Measurements from ENCODE around the gene PPIC.
"Not testable (repeated sequence)": the region's sequence is repeated elsewhere in the genome, so short reads cannot be mapped to it uniquely, and the experiment has no call there.

PPIC gene

DNA sequence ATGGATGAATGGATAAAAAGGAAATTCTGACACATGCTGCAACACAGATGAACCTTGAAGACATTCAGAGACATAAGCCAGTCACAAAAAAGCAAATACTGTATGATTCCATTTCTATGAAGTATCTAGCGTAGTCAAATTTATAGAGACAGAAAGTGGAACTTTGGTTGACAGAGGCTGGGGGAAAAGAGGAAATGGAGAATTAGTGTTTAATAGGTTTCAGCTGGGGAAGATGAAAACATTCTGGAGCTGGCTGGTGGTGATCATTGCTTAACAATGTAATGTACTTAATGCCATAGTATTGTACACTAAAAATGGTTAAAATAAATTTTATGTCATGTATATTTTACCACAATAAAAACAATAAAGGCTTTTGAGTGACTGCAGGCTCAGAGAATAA is 24.2 kb downstream of the PPIC start:
- no peak for FAIRE-seq
- no peak for DNase-seq (ENCODE audit: low spot score)

DNA sequence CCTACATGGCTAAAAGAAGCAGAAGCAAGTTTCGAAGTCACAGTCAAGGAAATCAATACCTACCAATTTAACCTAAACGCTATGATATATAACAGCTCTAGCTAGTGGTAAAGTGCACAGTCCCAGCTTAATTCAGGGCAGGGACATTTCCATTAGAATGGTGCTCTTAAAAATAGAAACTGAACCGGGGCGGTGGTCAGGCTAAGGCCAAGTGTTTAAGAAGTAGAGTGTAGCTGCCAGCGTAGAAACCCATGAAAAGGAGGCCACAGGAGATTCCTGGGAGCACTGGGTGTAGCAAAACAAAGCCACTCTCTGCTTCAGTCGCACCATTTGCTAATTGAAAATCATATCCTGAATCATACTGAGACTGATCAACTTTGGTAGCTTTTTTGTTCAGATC is 28.8 kb downstream of the PPIC start:
- FAIRE-seq, result no peak
- DNase-seq (ENCODE audit: low spot score), result no peak

- FAIRE-seq (no peak), DNase-seq (ENCODE audit: low spot score) (no peak)
Observed at GRCh38 chr5:123007182-123007581, 29.3 kb downstream of the PPIC start.

DNA sequence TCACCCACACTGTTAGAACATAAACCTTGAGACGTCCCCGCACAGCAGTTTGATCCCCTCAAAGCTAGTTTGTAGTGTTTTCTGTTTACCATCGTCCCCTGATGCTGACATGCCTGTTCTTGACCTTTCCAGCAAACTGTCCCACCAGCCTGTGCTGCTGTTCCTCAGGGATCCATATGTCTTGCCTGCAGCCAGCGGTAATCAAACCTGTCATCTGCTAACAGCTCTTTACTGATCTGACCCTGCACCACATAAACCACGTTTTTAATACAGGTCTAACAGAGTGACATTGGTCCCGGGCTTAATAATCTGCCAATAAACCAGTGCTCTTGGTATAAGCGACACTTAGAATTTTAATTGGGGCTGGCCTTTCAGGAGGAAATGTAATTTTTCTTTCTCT is 34.7 kb downstream of the PPIC start:
- DNase-seq (ENCODE audit: low spot score) (no peak), FAIRE-seq (no peak)

DNA sequence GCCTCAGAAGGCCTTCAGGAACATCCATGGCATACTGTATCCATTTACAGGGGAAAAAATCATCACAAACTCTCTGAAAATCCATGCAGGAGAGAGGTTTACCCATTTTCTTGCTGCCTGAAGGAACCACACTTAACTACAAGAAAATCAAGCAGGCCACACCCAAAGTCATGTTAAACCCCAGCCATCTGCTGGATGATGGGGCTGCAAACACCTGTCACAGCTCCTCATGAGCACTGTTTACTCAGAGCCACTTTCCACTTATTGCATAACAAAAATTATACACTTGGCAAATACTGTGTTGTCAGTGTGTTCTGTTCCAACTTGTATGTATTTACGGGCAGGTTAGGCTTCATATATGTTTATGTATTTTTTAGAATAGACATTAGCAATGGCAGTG is 35.8 kb downstream of the PPIC start:
- DNase-seq (ENCODE audit: low spot score) (no peak), FAIRE-seq (no peak)

DNA sequence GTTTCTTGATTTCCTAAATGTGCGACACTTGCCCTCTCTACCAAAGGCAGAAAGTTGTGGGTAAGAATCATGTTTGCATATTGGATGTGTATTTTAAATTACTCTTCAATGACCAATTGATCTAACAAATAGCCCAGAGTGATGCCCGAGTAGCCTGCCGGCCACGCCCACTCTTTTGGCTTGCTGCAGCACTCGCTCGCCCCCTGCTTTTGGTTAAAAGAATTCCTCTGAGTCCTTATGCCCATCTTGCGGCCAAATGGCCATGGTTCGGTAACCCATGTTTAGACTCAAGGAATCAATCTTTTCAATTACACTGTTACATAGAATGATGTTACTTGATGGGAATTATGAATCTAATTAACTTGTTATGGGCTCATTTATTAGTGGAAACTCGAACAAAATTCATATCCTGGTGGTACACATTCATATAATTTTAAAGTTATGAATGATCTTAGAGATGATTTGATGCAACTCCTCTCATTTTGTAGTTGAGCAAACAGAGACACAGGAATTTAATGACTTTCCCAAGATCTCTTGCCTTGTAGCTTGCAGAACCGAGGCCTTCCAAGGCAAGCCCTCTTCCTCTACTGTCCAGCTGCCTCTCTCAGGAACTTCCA is 36.5 kb downstream of the PPIC start:
- FAIRE-seq (no peak), DNase-seq (ENCODE audit: low spot score) (no peak)

- FAIRE-seq (no peak), DNase-seq (ENCODE audit: low spot score) (no peak)
Observed at GRCh38 chr5:122997294-122997693, 39.2 kb downstream of the PPIC start.

DNA sequence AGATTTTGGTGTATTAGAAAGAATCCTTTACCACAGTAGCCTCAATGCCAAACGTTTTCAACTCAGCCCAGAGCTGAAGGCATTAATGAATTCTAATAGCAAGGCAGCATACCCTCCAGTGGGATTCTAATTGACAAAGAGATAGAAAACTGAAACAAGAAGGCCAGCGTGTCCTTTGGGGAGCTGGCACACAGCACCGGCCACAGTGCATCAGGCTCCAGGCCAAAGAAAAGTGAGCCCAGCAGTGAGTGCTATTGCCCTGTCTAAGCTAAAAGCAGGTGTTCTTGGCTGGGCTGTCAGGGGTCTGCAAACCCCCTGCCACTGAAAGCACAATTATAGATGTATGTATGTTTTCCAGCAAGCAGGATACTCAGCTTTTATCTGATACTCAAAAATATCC is 40.4 kb downstream of the PPIC start:
- FAIRE-seq, result no peak
- DNase-seq (ENCODE audit: low spot score), result no peak

DNA sequence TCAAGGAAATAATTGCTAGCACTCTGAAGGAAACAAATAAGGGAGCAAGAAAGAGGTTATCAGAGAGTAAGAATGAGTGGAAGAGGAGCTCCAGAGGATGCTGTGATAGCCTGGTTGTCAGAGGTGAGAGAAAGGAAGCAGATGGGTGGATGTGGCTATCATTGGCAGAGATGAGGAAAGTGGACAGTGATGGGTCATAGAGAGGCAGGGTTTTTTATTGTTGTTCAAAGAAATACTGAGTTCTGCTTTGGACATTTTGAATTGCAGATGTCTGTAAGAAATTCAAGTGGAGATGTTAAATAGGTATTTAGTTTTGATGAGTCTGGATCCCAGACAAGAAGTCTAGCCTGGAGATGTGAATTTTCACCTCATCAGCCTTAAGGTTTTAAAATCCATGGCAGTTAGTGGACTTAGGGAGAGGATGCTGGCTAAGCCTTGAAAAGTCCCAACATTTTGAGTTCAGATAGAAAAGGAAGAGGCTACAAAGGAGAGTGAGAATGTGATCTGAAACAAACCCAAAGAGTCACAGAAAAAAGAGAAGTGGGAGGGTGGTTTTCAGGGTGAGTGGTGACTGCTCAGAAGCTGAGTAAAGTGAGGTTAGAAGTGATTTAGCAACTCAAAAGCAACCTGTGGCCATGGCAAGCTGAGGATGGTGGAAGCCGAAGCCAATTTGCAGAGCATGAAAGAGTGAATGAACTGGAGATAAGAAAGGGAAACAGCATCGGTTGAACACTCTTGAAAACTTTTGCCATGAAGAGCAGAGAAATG is 50.4 kb downstream of the PPIC start:
- DNase-seq (ENCODE audit: low spot score) (no peak), FAIRE-seq (no peak)

DNA sequence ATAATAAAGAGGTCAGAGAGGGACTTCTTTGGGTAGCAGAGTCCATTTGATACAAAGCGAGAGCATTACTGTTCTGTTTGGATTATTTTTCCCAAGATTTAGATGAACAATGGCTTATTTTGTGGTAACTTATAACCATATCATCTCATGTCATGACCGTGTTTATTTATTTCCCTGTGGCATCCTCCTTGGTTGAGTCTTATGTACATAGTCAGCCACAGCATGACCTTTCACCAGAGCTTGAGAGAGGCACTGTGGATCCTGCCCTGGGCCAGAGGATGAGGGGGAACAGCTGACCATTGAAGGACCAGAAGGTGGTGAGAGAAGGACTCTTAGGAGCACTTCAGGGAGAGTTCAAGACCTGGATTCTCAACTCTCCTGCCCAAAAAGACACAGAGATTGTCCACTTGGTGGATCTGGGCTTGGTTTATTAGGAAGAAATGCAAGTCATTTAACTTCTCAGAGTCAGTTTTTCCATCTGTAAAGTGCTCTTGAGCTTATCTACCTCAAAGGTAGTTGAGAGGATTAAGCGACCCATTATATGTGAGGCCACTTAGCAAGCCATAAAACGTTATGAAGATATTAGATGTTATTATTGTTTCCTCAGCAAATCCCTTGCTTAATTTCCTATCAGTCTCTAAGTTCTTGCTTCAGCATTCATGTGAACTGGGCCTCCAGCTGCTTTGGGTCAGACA is 51.4 kb downstream of the PPIC start:
- FAIRE-seq (no peak), DNase-seq (ENCODE audit: low spot score) (no peak)

DNA sequence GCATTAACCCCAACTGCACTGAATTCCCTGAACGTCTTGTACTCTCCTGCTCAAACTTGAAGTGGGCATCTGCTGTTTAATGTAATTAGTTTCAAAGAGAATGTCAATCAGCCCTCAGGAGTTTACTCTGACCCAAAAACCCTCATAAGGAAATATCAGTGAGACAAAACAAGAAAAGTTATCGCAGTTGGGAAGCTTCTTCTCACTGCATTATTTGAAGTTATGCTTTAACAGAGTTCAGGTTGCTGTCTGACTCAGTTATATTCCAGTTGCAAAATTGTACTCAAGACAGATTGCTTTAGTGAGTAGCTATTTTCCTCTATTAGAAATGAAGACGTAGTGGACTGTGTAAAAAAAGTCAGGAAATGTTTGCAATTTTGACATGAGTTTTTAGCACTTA is 52.1 kb downstream of the PPIC start:
- DNase-seq (ENCODE audit: low spot score) (no peak), FAIRE-seq (no peak)

DNA sequence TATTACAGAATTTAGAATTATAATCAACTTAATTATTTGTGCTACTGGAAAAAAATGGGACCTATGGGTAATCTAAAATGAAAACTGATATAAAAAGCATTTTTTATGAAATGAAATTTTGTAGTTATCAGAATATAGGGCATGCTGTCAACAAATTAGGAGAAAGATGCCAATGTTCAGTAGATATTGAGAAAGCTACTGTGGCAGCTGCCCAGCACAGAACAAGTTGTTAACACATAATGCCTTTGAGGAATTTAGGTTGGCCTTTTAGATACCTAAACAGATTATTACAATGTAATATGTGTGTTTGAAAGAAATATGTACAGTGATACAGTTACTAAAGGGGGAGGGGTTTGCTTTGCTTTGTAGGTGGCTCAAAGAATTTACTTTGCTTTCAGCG is 54.1 kb downstream of the PPIC start:
- FAIRE-seq, result no peak

GRCh38 chr5:122981846-122982245 is 54.7 kb downstream of the PPIC start:
- no peak for FAIRE-seq
- no peak for DNase-seq (ENCODE audit: low spot score)

More for the DNA sequence above, 54.1 kb downstream of the PPIC start:
- DNase-seq (ENCODE audit: low spot score), result no peak

- no peak for DNase-seq (ENCODE audit: low spot score)
- FAIRE-seq, result no peak
Observed at GRCh38 chr5:122978644-122979297, 57.8 kb downstream of the PPIC start.

- FAIRE-seq (no peak), DNase-seq (ENCODE audit: low spot score) (no peak)
Observed at GRCh38 chr5:122978068-122978467, 58.5 kb downstream of the PPIC start.

DNA sequence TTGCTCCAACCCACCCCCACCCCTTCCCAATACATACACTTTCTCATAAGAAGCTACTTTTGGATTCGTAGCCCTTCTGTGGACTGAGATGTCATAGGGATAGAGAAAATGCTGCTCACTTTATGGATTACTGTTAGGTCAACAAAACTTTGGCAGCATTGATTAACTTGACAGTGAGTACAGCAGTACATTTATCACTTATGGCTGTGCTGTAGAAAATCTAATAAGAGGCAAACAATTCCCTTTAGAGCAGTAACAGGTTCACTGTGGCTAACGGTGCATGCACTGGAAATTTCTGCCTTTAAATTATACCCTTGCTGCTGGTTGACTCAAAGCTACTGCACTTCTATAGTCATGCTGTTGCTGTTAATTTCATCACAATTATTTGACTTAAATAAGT is 59.2 kb downstream of the PPIC start:
- FAIRE-seq (no peak), DNase-seq (ENCODE audit: low spot score) (no peak)

DNA sequence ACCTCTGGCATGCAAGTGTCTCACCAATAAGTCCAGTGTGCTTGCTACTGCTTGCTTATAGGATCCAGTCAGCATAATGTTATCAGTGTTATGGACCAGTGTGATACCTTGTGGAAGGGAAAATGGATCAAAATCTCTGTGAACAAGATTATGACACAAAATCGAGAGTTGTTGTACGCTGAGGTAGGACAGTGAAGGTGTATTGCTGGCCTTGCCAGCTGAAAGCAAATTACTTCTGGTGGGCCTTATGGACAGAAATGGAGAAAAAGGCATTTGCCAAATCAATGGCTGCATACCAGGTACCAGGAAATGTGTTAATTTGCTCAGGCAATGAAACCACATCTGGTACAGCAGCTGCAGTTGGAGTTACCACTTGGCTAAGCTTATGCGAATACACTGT is 62.3 kb downstream of the PPIC start:
- not testable (repeated sequence) for FAIRE-seq; DNase-seq (ENCODE audit: low spot score)

DNA sequence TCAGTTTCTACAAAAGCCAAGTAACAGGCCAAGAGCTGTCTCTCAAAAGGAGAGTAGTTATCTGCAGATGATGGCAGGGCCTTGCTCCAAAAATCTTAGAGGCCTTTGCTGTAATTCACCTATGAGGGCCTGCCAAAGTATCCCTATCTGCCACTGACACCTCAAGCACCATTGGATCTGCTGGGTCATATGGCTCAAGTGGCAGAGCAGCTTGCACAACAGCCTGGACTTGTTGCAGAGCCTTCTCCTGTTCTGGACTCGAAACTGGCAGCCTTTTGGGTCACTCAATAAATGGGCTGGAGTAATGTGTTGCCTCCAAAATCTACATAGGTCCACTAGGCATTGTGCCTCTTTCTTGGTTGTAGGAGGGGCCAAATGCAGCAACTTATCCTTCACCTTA is 62.8 kb downstream of the PPIC start:
- FAIRE-seq; DNase-seq (ENCODE audit: low spot score): not testable (repeated sequence)

Measured in RCC 7860 (cell line).